Testis (tissue), 2 donors: ENCODE data around the gene STXBP6.

Source experiments
- CTCF ChIP-seq, 3 experiments: fragments of 450-650 bp in 2 of 3; fragments of 200-600 bp in 1 of 3; sonication (generic) in 1 of 3; IDR thresholded peaks; one replicate each; pipeline ENCODE4 v1.5.1; 2016 to 2019; ENCODE audit warnings: antibody characterized with exemption in 3 of 3, mild to moderate bottlenecking in 2 of 3, moderate library complexity in 1 of 3
- POLR2A ChIP-seq: fragments of 450-650 bp; IDR thresholded peaks from one replicate; pipeline ENCODE4 v1.6.1; 2017; ENCODE audit warnings: antibody characterized with exemption, mild to moderate bottlenecking, moderate library complexity

DNA sequence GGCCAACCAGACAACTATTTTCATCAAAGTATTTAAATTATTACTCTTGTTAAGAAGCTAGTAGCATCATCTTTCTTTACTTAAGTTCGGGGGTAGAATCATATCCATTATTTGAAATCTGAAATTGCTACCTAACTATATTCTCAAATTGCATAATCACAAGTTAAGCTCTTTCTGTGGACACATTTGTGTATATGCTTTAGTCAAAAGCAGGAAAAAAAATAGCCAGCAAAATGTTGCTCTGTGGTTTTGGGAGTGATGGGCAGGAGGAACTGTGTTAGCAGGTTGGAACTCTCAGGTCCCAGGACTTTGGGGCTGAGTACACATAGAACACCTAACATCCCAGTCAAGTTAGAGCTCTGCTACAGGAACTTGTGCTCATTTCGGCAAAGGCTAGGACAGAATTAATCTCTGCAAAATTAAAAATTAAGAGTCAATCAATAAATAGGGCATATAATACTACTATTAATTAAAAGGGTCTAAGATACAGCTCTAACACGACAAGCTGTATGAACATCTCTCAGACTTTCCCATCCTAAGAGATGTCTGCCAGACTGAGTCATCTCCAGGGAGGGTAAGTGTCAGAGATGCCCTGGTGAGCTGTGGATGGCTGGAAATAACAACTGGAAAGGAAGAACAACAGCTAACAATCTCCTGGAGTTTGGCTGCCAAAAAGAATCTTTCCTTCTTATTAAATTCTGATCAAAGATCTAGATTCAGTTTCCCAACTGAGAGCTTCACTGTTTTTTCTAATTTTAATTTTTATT, 212.5 kb downstream of the STXBP6 start:
- TF ChIP-seq CTCF (IDR thresholded peaks at IDR 0.05) (no peak), POLR2A (no peak)
